ENCODE measurements around the gene BAG3.

- no peak for TF ChIP-seq CTCF (IDR thresholded peaks at IDR 0.05; ENCODE audit: control extremely low read depth in 1 of 3, insufficient read depth in 1 of 3, low read depth in 1 of 3, low read length in 3 of 3)
- TF ChIP-seq RAD21 (IDR thresholded peaks at IDR 0.05 in 1 of 2, conservative IDR thresholded peaks at IDR 0.05 in 1 of 2; ENCODE audit: low read depth in 2 of 2, low read length in 2 of 2): no peak
- TF ChIP-seq POLR2A (IDR thresholded peaks at IDR 0.05; ENCODE audit: control extremely low read depth in 1 of 2, low read depth in 2 of 2, low read length in 2 of 2): no peak
- TF ChIP-seq EP300 (IDR thresholded peaks at IDR 0.05; ENCODE audit: borderline replicate concordance in 1 of 2, low read depth in 2 of 2, low read length in 2 of 2): no peak
- TF ChIP-seq CBX8 (IDR thresholded peaks at IDR 0.05; ENCODE audit: borderline replicate concordance, low read depth, low read length): no peak
These were observed 32.0 kb upstream of the BAG3 start for GRCh38 chr10:119619215-119619614.

Data from H1 (cell line).